Smooth muscle cell (in vitro differentiated cells): ENCODE results near the gene RSRC2. TPM values are rescaled to one million over a fixed set of nuclear protein-coding genes. Genes with fewer than 3 reads are reported as not detected.

Experiments
- DNase-seq: peaks from one replicate; lab custom pipeline; 2025; ENCODE audit not compliant: unreplicated experiment; lab: John Stamatoyannopoulos, UW
- H2AFZ ChIP-seq: fragments of 200-600 bp; sonication (generic); 2 replicates; pipeline ENCODE4 v1.6.0; 2016; ENCODE audit warnings: antibody characterized with exemption, low read depth, mild to moderate bottlenecking
- H3F3A ChIP-seq: fragments of 200-600 bp; sonication (generic); 2 replicates; pipeline ENCODE4 v1.6.0; 2017; ENCODE audit warnings: antibody characterized with exemption, low read depth
- H3K27ac ChIP-seq: fragments of 200-600 bp; sonication (generic); 2 replicates; pipeline ENCODE4 v1.5.1; 2016; ENCODE audit warnings: low read depth, mild to moderate bottlenecking
- H3K27me3 ChIP-seq: fragments of 200-600 bp; sonication (generic); 2 replicates; pipeline ENCODE4 v1.6.1; 2016; ENCODE audit warnings: low read depth, mild to moderate bottlenecking
- H3K36me3 ChIP-seq: fragments of 200-600 bp; sonication (generic); 2 replicates; pipeline ENCODE4 v1.5.1; 2016; ENCODE audit warnings: low read depth
- H3K4me1 ChIP-seq: fragments of 200-600 bp; sonication (generic); 2 replicates; pipeline ENCODE4 v1.5.1; 2016; ENCODE audit warnings: low read depth
- H3K4me2 ChIP-seq: fragments of 200-600 bp; sonication (generic); 2 replicates; pipeline ENCODE4 v1.6.0; 2016; ENCODE audit warnings: mild to moderate bottlenecking
- H3K4me3 ChIP-seq: fragments of 200-600 bp; sonication (generic); 2 replicates; pipeline ENCODE4 v1.5.1; 2016; ENCODE audit warnings: mild to moderate bottlenecking
- H3K79me2 ChIP-seq: fragments of 200-600 bp; sonication (generic); 2 replicates; pipeline ENCODE4 v1.6.0; 2016; ENCODE audit warnings: low read depth, mild to moderate bottlenecking
- H3K9ac ChIP-seq: fragments of 200-600 bp; sonication (generic); 2 replicates; pipeline ENCODE4 v1.6.0; 2016; ENCODE audit warnings: low read depth
- H3K9me3 ChIP-seq: fragments of 200-600 bp; sonication (generic); replicated peaks from 2 replicates; pipeline ENCODE4 v1.5.1; 2016; ENCODE audit warnings: low read depth
- H4K20me1 ChIP-seq: fragments of 200-600 bp; sonication (generic); 2 replicates; pipeline ENCODE4 v1.6.0; 2016; ENCODE audit warnings: low read depth
- CTCF ChIP-seq: fragments of 200-600 bp; sonication (generic); IDR thresholded peaks from 2 replicates; pipeline ENCODE4 v1.5.1; 2017; ENCODE audit warnings: borderline replicate concordance, mild to moderate bottlenecking, antibody characterized with exemption; ENCODE audit not compliant: insufficient read depth, poor library complexity, severe bottlenecking
- WGBS: methylation state at CpG from one replicate; pipeline ENCODE4 v1.1.7; 2016; ENCODE audit warnings: low lambda C conversion rate; 5-methylcytosine and 5-hydroxymethylcytosine counted together
- polyA plus RNA-seq: library from polyadenylated mRNA; unstranded; fragments of >200 nt; fragmentation: Nextera tagmentation; extraction: Ambion mirVana; gene quantifications from 2 replicates; pipeline ENCODE4 v1.2.1, GENCODE V29; 2016
- total RNA-seq: library from RNA; depleted of rRNA; stranded (reverse); fragments of >200 nt; gene quantifications from 2 replicates; pipeline ENCODE4 v1.2.3, GENCODE V29; 2014

RSRC2 gene
- total and polyA plus RNA-seq, 2 experiments from 2014 or later: 60.9 to 108 TPM

GRCh38 chr12:122459211-122459610 lies 67.5 kb downstream of the RSRC2 start:
- Histone ChIP-seq H3K9ac (no peak overlapping the region), H3K4me1 (no peaks in the 10 kb centered on the region), H3K79me2 (no peaks in the 10 kb centered on the region), H3K9me3 (no peaks in the 10 kb centered on the region), H3F3A (no peaks in the 10 kb centered on the region), H4K20me1 (no peaks in the 10 kb centered on the region), H3K36me3 (no peaks in the 10 kb centered on the region), H3K4me3 (no peak overlapping the region), H3K4me2 (no peak overlapping the region), H3K27ac (no peak overlapping the region), H3K27me3 (no peaks in the 10 kb centered on the region), H2AFZ (no peak overlapping the region)
- WGBS: 100% methylated on average over 2 of the region's 2 CpGs
- TF ChIP-seq CTCF: no peak
- no peak for DNase-seq

- H2AFZ ChIP-seq: no peak overlapping the region
- no peak overlapping the region for H3K27ac ChIP-seq
- H3K4me1 ChIP-seq: no peaks in the 10 kb centered on the region
- H3K4me3 ChIP-seq: no peak overlapping the region
- DNase-seq: no peak
- no peak overlapping the region for H3K9ac ChIP-seq
- H3K36me3 ChIP-seq: no peaks in the 10 kb centered on the region
- 97% methylated on average over 17 of the region's 17 CpGs for WGBS
- no peaks in the 10 kb centered on the region for H3K79me2 ChIP-seq
- H3K27me3 ChIP-seq: no peaks in the 10 kb centered on the region
- no peak for TF ChIP-seq CTCF
- no peaks in the 10 kb centered on the region for H4K20me1 ChIP-seq
- no peak overlapping the region for H3K4me2 ChIP-seq
- no peaks in the 10 kb centered on the region for H3F3A ChIP-seq
- H3K9me3 ChIP-seq: no peaks in the 10 kb centered on the region
Measured at GRCh38 chr12:122458105-122459035, 68.4 kb downstream of the RSRC2 start.

- Histone ChIP-seq H3K79me2 (no peaks in the 10 kb centered on the region), H3K9ac (no peak overlapping the region), H3K27ac (no peak overlapping the region), H4K20me1 (no peaks in the 10 kb centered on the region), H2AFZ (no peak overlapping the region), H3K9me3 (no peaks in the 10 kb centered on the region), H3K4me1 (no peaks in the 10 kb centered on the region), H3K4me2 (no peak overlapping the region), H3K27me3 (no peaks in the 10 kb centered on the region), H3K4me3 (no peak overlapping the region), H3K36me3 (no peaks in the 10 kb centered on the region), H3F3A (no peaks in the 10 kb centered on the region)
- no peak for DNase-seq
- TF ChIP-seq CTCF: no peak
- WGBS: 92% methylated on average over 2 of the region's 2 CpGs
Measured at GRCh38 chr12:122457627-122458026, 69.1 kb downstream of the RSRC2 start.
